Mesothelial cell of epicardium (in vitro differentiated cells): Measurements from ENCODE around the gene PLEKHO1. TPM values are rescaled to one million over a fixed set of nuclear protein-coding genes. Genes with fewer than 3 reads are reported as not detected.
A peak's percentile ranks its signal among the peaks of the same experiment; 100 is the strongest.

ENCODE experiments used
- DNase-seq, 2 experiments: peaks; one replicate each; pipeline ENCODE4 v3.0.0; 2021; ENCODE audit warnings: low spot score in 2 of 2; ENCODE audit not compliant: unreplicated experiment in 2 of 2
- H3K27ac Mint-ChIP-seq: 2 replicates; pipeline ENCODE4 v1.8.0; 2021; ENCODE audit warnings: mixed read lengths
- H3K27me3 Mint-ChIP-seq: 2 replicates; pipeline ENCODE4 v1.8.0; 2021; ENCODE audit warnings: low read depth, mixed read lengths
- H3K36me3 Mint-ChIP-seq: 2 replicates; pipeline ENCODE4 v1.8.0; 2021; ENCODE audit warnings: mixed read lengths
- H3K4me1 Mint-ChIP-seq: 2 replicates; pipeline ENCODE4 v1.8.0; 2021; ENCODE audit warnings: mixed read lengths
- H3K4me3 Mint-ChIP-seq: 2 replicates; pipeline ENCODE4 v1.8.0; 2021; ENCODE audit warnings: mild to moderate bottlenecking, moderate library complexity, mixed read lengths
- H3K9me3 Mint-ChIP-seq: 2 replicates; pipeline ENCODE4 v1.8.0; 2021; ENCODE audit warnings: mixed read lengths
- total RNA-seq: library from RNA; stranded (reverse); gene quantifications from 3 replicates; pipeline ENCODE4 v1.2.1, GENCODE V29; 2021
- TF ChIP-seq, protein P1 (sequence below): fragments of 200-600 bp; sonication (generic); IDR thresholded peaks from one replicate; pipeline ENCODE4 v1.5.0; 2021; ENCODE audit warnings: antibody characterized with exemption; ENCODE audit not compliant: unreplicated experiment

Gene PLEKHO1, protein sequence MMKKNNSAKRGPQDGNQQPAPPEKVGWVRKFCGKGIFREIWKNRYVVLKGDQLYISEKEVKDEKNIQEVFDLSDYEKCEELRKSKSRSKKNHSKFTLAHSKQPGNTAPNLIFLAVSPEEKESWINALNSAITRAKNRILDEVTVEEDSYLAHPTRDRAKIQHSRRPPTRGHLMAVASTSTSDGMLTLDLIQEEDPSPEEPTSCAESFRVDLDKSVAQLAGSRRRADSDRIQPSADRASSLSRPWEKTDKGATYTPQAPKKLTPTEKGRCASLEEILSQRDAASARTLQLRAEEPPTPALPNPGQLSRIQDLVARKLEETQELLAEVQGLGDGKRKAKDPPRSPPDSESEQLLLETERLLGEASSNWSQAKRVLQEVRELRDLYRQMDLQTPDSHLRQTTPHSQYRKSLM
- 80.1 to 84.5 TPM (median 81.8 TPM) in 3 replicates for total RNA-seq

DNA sequence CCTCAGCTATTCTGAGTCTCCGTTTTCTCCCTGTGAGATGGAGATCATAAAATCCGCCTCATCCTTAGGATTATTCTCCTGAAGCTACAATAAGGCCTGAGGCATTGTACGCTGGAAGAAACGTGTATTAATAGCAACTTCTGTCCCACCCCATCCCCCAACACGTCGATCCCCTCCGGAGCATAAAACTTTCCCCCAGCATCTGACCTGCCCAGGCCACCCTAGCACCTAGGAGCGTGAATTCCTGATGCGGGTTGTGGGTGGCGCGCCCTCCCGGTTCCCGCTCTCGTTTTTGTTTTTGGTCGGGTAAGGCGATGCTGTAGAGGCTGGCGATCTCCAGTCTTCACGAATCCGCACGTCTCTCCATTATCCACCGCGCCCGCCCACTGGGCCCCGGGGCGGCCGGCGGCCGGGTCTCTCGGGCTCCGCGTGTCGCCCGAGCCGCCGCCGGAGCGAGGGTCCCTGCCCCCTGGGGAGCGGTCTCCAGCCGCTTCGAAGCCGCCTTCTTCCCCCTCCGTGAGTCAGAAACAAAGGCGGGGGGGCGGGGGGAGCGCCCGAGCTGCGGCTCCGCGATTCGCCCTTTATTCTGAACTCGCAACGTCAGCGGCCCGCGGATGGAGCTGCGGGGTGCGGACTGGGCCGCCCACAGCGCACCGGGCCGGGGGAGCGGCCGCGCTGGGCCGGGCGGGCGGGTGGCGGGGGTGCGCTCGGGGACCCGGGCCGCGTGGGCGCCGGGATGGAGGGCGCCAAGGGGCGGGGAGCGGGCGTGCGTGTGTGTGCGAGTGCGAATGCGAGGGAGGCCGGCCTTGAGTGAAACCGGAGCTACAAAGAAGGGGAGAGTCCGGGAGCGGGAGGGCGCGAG, at the start of gene PLEKHO1:
Gene PLEKHO1 (plus strand): TSS at position 646 of the 862 bp plus-strand sequence. CDS start 342 bp downstream, outside the sequence.
- Mint-ChIP-seq H3K36me3 (peaks cover 15% of the 10 kb centered on the region), H3K4me3 (peak within 1 kb of the TSS; percentile 92), H3K27me3 (no peaks in the 10 kb centered on the region), H3K27ac (peak within 1 kb of the TSS; percentile 97), H3K9me3 (no peaks in the 10 kb centered on the region), H3K4me1 (peaks cover 66% of the 10 kb centered on the region)
- TF ChIP-seq, protein P1, sequence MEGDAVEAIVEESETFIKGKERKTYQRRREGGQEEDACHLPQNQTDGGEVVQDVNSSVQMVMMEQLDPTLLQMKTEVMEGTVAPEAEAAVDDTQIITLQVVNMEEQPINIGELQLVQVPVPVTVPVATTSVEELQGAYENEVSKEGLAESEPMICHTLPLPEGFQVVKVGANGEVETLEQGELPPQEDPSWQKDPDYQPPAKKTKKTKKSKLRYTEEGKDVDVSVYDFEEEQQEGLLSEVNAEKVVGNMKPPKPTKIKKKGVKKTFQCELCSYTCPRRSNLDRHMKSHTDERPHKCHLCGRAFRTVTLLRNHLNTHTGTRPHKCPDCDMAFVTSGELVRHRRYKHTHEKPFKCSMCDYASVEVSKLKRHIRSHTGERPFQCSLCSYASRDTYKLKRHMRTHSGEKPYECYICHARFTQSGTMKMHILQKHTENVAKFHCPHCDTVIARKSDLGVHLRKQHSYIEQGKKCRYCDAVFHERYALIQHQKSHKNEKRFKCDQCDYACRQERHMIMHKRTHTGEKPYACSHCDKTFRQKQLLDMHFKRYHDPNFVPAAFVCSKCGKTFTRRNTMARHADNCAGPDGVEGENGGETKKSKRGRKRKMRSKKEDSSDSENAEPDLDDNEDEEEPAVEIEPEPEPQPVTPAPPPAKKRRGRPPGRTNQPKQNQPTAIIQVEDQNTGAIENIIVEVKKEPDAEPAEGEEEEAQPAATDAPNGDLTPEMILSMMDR = no peak
- peak; percentile 55 to 73 for DNase-seq

DNA sequence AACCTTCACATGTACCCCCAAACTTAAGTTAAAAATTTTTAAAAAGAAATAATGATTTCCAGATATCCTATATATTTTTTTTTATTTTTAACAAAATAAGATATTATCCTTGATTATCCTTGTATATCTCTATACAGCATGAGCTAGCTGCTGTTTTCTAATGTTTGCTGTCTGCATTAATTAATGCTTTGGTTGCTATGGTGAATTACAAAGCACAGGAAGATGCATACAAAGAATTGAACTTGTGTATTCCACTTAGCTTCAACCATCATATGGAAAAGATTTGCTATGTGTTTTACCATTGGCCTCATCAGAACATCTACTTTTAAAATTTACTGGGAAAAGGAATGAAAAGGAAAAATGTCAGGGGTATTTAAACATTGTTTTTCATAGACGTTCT, 46.7 kb upstream of the PLEKHO1 start:
- no peaks in the 10 kb centered on the region for H3K27me3 Mint-ChIP-seq
- H3K27ac Mint-ChIP-seq = no peak overlapping the region
- TF ChIP-seq, protein P1 = no peak
- no peak overlapping the region for H3K4me3 Mint-ChIP-seq
- DNase-seq = no peak
- no peaks in the 10 kb centered on the region for H3K4me1 Mint-ChIP-seq
- peaks cover 25% of the 10 kb centered on the region for H3K9me3 Mint-ChIP-seq
- H3K36me3 Mint-ChIP-seq = peaks cover 43% of the 10 kb centered on the region

DNA sequence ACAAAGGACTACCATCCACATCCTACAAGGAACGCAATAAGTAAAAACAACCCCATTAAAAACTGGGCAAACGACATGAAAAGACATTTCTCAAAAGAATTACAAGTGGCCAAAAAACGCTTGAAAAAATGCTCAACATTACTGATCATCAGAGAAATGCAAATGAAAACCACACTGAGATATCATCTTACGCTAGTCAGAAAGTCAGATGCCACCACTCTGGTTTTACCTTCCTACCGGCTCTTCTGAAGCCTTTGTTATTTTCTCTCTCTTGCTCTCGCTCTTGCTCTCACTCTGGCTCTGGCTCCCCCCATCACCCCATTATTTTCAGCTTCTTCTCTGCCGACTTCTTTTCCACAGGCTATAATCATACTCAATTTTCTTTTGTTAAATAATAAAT, 43.4 kb upstream of the PLEKHO1 start:
- no peaks in the 10 kb centered on the region for H3K4me1 Mint-ChIP-seq
- no peaks in the 10 kb centered on the region for H3K27me3 Mint-ChIP-seq
- H3K36me3 Mint-ChIP-seq = peaks cover 37% of the 10 kb centered on the region
- H3K9me3 Mint-ChIP-seq = peaks cover 15% of the 10 kb centered on the region
- no peak overlapping the region for H3K4me3 Mint-ChIP-seq
- TF ChIP-seq, protein P1 = no peak
- DNase-seq = no peak
- no peak overlapping the region for H3K27ac Mint-ChIP-seq

DNA sequence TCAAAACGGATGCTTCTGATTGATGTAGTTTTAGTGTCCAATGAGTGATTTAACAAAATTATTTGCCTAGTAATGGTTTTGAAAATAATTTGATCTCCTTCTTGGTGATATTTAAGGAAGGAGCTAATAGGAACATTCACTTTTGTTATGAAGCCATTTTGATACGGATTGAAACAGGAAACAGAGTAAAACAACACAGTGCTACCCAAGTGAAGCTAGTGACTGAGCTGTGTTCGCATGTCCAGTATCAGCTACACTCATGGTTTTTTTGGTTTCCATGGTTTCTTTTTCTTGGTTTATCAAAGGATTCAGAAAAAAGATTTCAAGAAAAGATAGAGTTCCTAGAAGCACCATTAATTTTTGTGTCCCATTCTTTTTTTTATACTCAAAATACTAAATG, 40.1 kb upstream of the PLEKHO1 start:
- H3K36me3 Mint-ChIP-seq = peaks cover 51% of the 10 kb centered on the region
- H3K27ac Mint-ChIP-seq = no peak overlapping the region
- no peaks in the 10 kb centered on the region for H3K4me1 Mint-ChIP-seq
- H3K9me3 Mint-ChIP-seq = peaks cover 15% of the 10 kb centered on the region
- DNase-seq = no peak
- H3K27me3 Mint-ChIP-seq = no peaks in the 10 kb centered on the region
- TF ChIP-seq, protein P1 = no peak
- H3K4me3 Mint-ChIP-seq = no peak overlapping the region

DNA sequence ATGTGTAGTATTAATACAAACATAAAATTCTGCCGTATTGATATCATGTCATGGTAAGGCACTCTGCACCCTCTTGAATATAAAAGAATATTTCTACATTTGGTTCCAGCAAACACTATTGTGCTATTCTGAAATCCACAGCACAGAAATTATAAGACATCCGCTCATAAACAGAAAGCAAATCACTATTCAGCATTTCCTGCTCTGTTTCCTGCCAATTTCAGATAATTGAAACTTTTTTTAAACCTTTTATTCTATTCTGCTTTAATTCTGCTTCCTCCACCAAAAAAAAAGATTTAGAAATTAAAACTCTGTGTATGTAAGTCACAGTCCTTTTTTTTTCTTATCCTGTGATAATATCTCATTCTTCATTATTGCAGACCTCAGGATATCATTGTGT, 39.6 kb upstream of the PLEKHO1 start:
- no peak for DNase-seq
- H3K27me3 Mint-ChIP-seq = no peaks in the 10 kb centered on the region
- peaks cover 15% of the 10 kb centered on the region for H3K9me3 Mint-ChIP-seq
- no peak overlapping the region for H3K27ac Mint-ChIP-seq
- no peaks in the 10 kb centered on the region for H3K4me1 Mint-ChIP-seq
- H3K36me3 Mint-ChIP-seq = peaks cover 51% of the 10 kb centered on the region
- TF ChIP-seq, protein P1 = no peak
- H3K4me3 Mint-ChIP-seq = no peak overlapping the region
